Measurements from ENCODE around the gene UBASH3A. TPM values are rescaled to one million over a fixed set of nuclear protein-coding genes. Genes with fewer than 3 reads are reported as not detected.

UBASH3A gene
- polyA plus RNA-seq, 5 donors: 0.12 to 0.23 (median 0.14) TPM

- DNase-seq: no peak
These were observed 28.7 kb upstream of the UBASH3A start for GRCh38 chr21:42374864-42375499.

- no peak for DNase-seq
These were observed 28.2 kb upstream of the UBASH3A start for GRCh38 chr21:42375506-42375905.

GRCh38 chr21:42375966-42376337, 27.8 kb upstream of the UBASH3A start:
- DNase-seq: no peak

GRCh38 chr21:42376338-42376982, 27.2 kb upstream of the UBASH3A start:
- no peak for DNase-seq

GRCh38 chr21:42377211-42377950, 26.3 kb upstream of the UBASH3A start:
- DNase-seq: no peak

- DNase-seq: no peak
These were observed 25.8 kb upstream of the UBASH3A start for GRCh38 chr21:42377951-42378340.

GRCh38 chr21:42378418-42378817, 25.3 kb upstream of the UBASH3A start:
- no peak for DNase-seq

GRCh38 chr21:42379426-42380215, 24.1 kb upstream of the UBASH3A start:
- no peak for DNase-seq

GRCh38 chr21:42381347-42381984, 22.2 kb upstream of the UBASH3A start:
- no peak for DNase-seq

- no peak for DNase-seq
These were observed 20.8 kb upstream of the UBASH3A start for GRCh38 chr21:42382915-42383314.

- no peak for DNase-seq
These were observed 20.4 kb upstream of the UBASH3A start for GRCh38 chr21:42383331-42383730.

- DNase-seq: no peak
These were observed 19.4 kb upstream of the UBASH3A start for GRCh38 chr21:42384156-42384945.

- no peak for DNase-seq
These were observed 18.7 kb upstream of the UBASH3A start for GRCh38 chr21:42384989-42385388.

- no peak for DNase-seq
These were observed 18.1 kb upstream of the UBASH3A start for GRCh38 chr21:42385619-42386018.

- no peak for DNase-seq
These were observed 17.6 kb upstream of the UBASH3A start for GRCh38 chr21:42386034-42386591.

- no peak for DNase-seq
These were observed 16.5 kb upstream of the UBASH3A start for GRCh38 chr21:42387164-42387563.

GRCh38 chr21:42387843-42388340, 15.8 kb upstream of the UBASH3A start:
- DNase-seq: no peak

- no peak for DNase-seq
These were observed 14.8 kb upstream of the UBASH3A start for GRCh38 chr21:42388740-42389448.

GRCh38 chr21:42389449-42389835, 14.3 kb upstream of the UBASH3A start:
- peak; percentile 18 to 32 for DNase-seq

- no peak for DNase-seq
These were observed 13.5 kb upstream of the UBASH3A start for GRCh38 chr21:42390193-42390592.

Data from right lung (tissue), 5 donors.